SK-N-SH (cell line): ENCODE data around the gene FRK. TPM values are rescaled to one million over a fixed set of nuclear protein-coding genes. Genes with fewer than 3 reads are reported as not detected.

Source experiments
- CTCF ChIA-PET: fragments of 300-600, 350-600 bp; formaldehyde crosslinking; extraction: SDS; loops from one replicate; lab custom pipeline; 2021; lab: Yijun Ruan, JAX
- POLR2A ChIA-PET: fragments of 350-600 bp; sonication (Branson Sonifier 250); formaldehyde crosslinking; extraction: SDS; loops from one replicate; lab custom pipeline; 2020; ENCODE audit warnings: antibody characterized with exemption, inconsistent platforms; lab: Yijun Ruan, JAX
- DNase-seq: peaks from one replicate; pipeline ENCODE4 v3.0.0; 2012
- H2AFZ ChIP-seq: fragments of 200-600 bp; sonication (generic); 2 replicates; pipeline ENCODE4 v1.8.1; 2016; ENCODE audit warnings: antibody characterized with exemption, mild to moderate bottlenecking, low read depth
- H3F3A ChIP-seq: fragments of 200-600 bp; sonication (generic); replicated peaks from 2 replicates; pipeline ENCODE3; 2016; ENCODE audit warnings: antibody characterized with exemption, mild to moderate bottlenecking; ENCODE audit not compliant: insufficient read depth
- H3K27ac ChIP-seq, 2 experiments: fragments of 200-500 bp in 1 of 2; fragments of 200-600 bp in 1 of 2; sonication (Bioruptor generic) in 1 of 2; sonication (generic), shearing (Covaris generic) in 1 of 2; 2 replicates each; pipeline versions ENCODE4 v1.5.1 to v1.6.1; 2014 to 2016; ENCODE audit warnings: low read depth in 2 of 2, inconsistent platforms in 1 of 2, low read length in 1 of 2, mild to moderate bottlenecking in 1 of 2, mixed read lengths in 1 of 2
- H3K27me3 ChIP-seq: fragments of 200-600 bp; sonication (generic), shearing (Covaris generic); 2 replicates; pipeline ENCODE4 v1.6.1; 2016; ENCODE audit warnings: mixed run types; ENCODE audit not compliant: insufficient read depth
- H3K36me3 ChIP-seq, 2 experiments: fragments of 200-500 bp in 1 of 2; fragments of 200-600 bp in 1 of 2; sonication (Bioruptor generic) in 1 of 2; sonication (generic) in 1 of 2; replicated peaks in 1 of 2; 2 replicates each; pipeline versions ENCODE3 to v1.5.1; 2014 to 2016; ENCODE audit warnings: low read length in 1 of 2, mild to moderate bottlenecking in 1 of 2; ENCODE audit not compliant: insufficient read depth in 2 of 2, control insufficient read depth in 1 of 2
- H3K4me1 ChIP-seq, 2 experiments: fragments of 200-500 bp in 1 of 2; fragments of 200-600 bp in 1 of 2; sonication (Bioruptor generic) in 1 of 2; sonication (generic), shearing (Covaris generic) in 1 of 2; 2 replicates each; pipeline versions ENCODE4 v1.5.1 to v1.6.1; 2014 to 2016; ENCODE audit warnings: low read depth in 1 of 2, low read length in 1 of 2, mixed run types in 1 of 2; ENCODE audit not compliant: insufficient read depth in 2 of 2, control insufficient read depth in 1 of 2
- H3K4me2 ChIP-seq: fragments of 200-600 bp; sonication (generic), shearing (Covaris generic); 2 replicates; pipeline ENCODE4 v1.6.1; 2017; ENCODE audit warnings: mixed run types
- H3K4me3 ChIP-seq, 2 experiments: fragments of 200-500 bp in 1 of 2; fragments of 200-600 bp in 1 of 2; sonication (Bioruptor generic) in 1 of 2; sonication (generic), shearing (Covaris generic) in 1 of 2; 2 replicates each; pipeline versions ENCODE4 v1.5.1 to v1.8.1; 2014 to 2016; ENCODE audit warnings: low read depth in 2 of 2, inconsistent platforms in 1 of 2, low read length in 1 of 2, mild to moderate bottlenecking in 1 of 2, mixed read lengths in 1 of 2, moderate library complexity in 1 of 2
- H3K79me2 ChIP-seq: fragments of 200-600 bp; sonication (generic); 2 replicates; pipeline ENCODE4 v1.8.1; 2017; ENCODE audit warnings: mild to moderate bottlenecking; ENCODE audit not compliant: insufficient read depth
- H3K9ac ChIP-seq: fragments of 200-600 bp; sonication (generic); 2 replicates; pipeline ENCODE4 v1.6.1; 2017; ENCODE audit warnings: mixed run types
- H3K9me2 ChIP-seq: fragments of 200-600 bp; sonication (generic); 2 replicates; pipeline ENCODE4 v1.6.1; 2017; ENCODE audit warnings: mixed run types
- H3K9me3 ChIP-seq: fragments of 200-600 bp; sonication (generic); 2 replicates; pipeline ENCODE4 v1.6.1; 2017; ENCODE audit warnings: mixed run types, mild to moderate bottlenecking, moderate library complexity
- H4K20me1 ChIP-seq: fragments of 200-600 bp; sonication (generic); 2 replicates; pipeline ENCODE4 v1.6.1; 2017; ENCODE audit warnings: mild to moderate bottlenecking, mixed run types; ENCODE audit not compliant: insufficient read depth
- ELF1 ChIP-seq: IDR thresholded peaks from 2 replicates; pipeline ENCODE4 v1.4.0; 2012
- EP300 ChIP-seq, 2 experiments: IDR thresholded peaks; 2 replicates each; pipeline versions ENCODE4 v1.4.0 to v1.6.1; 2012; ENCODE audit warnings: borderline replicate concordance in 1 of 2, low read depth in 1 of 2, low read length in 1 of 2
- EZH2phosphoT487 ChIP-seq: fragments of 200-600 bp; sonication (generic); IDR thresholded peaks from 2 replicates; pipeline ENCODE4 v1.6.1; 2017; ENCODE audit warnings: low read depth, mixed run types, mild to moderate bottlenecking, antibody characterized with exemption, moderate library complexity, borderline replicate concordance
- FOSL2 ChIP-seq: IDR thresholded peaks from 2 replicates; pipeline ENCODE4 v1.4.0; 2012; ENCODE audit warnings: low read depth, mild to moderate bottlenecking, moderate library complexity, borderline replicate concordance
- FOXJ3 ChIP-seq: sonication (generic); formaldehyde crosslinking; IDR thresholded peaks from 2 replicates; pipeline ENCODE4 v1.5.1; 2020; ENCODE audit warnings: mild to moderate bottlenecking, missing genetic modification reagents
- MXI1 ChIP-seq: IDR thresholded peaks from 2 replicates; pipeline ENCODE4 v1.6.1; 2012; ENCODE audit warnings: mild to moderate bottlenecking, low read depth, low read length, improper control_type of control experiment
- RXRA ChIP-seq: IDR thresholded peaks from 2 replicates; pipeline ENCODE4 v1.4.0; 2012; ENCODE audit warnings: low read depth, mild to moderate bottlenecking, borderline replicate concordance
- SMC3 ChIP-seq: IDR thresholded peaks from 2 replicates; pipeline ENCODE4 v1.6.1; 2012; ENCODE audit warnings: low read depth, low read length, improper control_type of control experiment
- TAF1 ChIP-seq: IDR thresholded peaks from 2 replicates; pipeline ENCODE4 v1.6.1; 2012; ENCODE audit warnings: low read depth, mild to moderate bottlenecking, low read length, moderate library complexity, borderline replicate concordance
- TCF12 ChIP-seq: IDR thresholded peaks from 2 replicates; pipeline ENCODE4 v1.4.0; 2012
- YY1 ChIP-seq: IDR thresholded peaks from 2 replicates; pipeline ENCODE4 v1.4.0; 2012; ENCODE audit warnings: low read depth, mild to moderate bottlenecking
- WGBS: methylation state at CpG from one replicate; pipeline ENCODE4 v1.1.6; 2017; ENCODE audit warnings: low lambda C conversion rate; 5-methylcytosine and 5-hydroxymethylcytosine counted together
- polyA plus RNA-seq, 3 experiments: library from polyadenylated mRNA; depleted of rRNA; stranded (reverse); fragments of >200 nt; gene quantifications; 2 replicates each; pipeline ENCODE4 v1.2.3, GENCODE V29; 2012
- TF ChIP-seq, protein P1 (sequence below): IDR thresholded peaks from 2 replicates; pipeline ENCODE4; 2012
- TF ChIP-seq, protein P2 (sequence below): fragments of 150-350 bp; IDR thresholded peaks from 2 replicates; pipeline ENCODE4 v1.6.1; 2016; ENCODE audit warnings: mild to moderate bottlenecking, low read depth, low read length
- TF ChIP-seq, protein P3 (sequence below): fragments of 150-350 bp; IDR thresholded peaks from 2 replicates; pipeline ENCODE4 v1.6.1; 2017; ENCODE audit warnings: antibody characterized with exemption, low read length, low read depth, borderline replicate concordance
- TF ChIP-seq, protein P4 (sequence below): fragments of 200-600 bp; sonication (generic); IDR thresholded peaks from 2 replicates; pipeline ENCODE4 v1.6.1; 2017; ENCODE audit warnings: antibody characterized with exemption, mild to moderate bottlenecking, moderate library complexity
- TF ChIP-seq, protein P5 (sequence below): IDR thresholded peaks from 2 replicates; pipeline ENCODE4 v1.4.0; 2012; ENCODE audit warnings: low read depth
- TF ChIP-seq, protein P6 (sequence below): IDR thresholded peaks from 2 replicates; pipeline ENCODE4 v1.6.1; 2012; ENCODE audit warnings: mild to moderate bottlenecking, low read depth, low read length, moderate library complexity

Gene FRK
- polyA plus RNA-seq, 1 of the 3 experiments (the other 2 are of a cell fraction) = under 0.01 TPM

DNA sequence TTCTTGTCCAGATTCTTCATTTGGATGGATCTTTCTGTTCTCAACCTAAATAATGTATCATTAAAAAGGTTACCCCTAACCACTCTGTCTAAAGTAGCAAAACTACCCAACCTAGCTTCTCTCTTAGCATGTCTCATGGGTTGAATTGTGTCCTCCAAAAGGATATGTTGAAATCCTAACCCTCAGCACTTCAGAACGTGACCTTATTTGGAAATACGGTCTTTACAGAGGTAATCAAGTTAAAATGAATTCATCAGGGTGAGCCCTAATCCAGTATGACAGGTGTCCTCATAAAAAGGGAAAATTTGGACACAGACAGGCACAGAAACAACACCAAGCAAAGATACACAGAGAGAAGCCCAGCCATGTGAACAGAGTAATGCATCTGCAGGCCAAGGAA, 6.1 kb upstream of the FRK start:
- Histone ChIP-seq H3K79me2 (no peaks in the 10 kb centered on the region), H3K9me2 (no peaks in the 10 kb centered on the region), H3K4me3 (no peak overlapping the region), H2AFZ (no peak overlapping the region), H3K27ac (no peak overlapping the region), H3K4me2 (no peak overlapping the region), H4K20me1 (no peaks in the 10 kb centered on the region), H3K27me3 (no peaks in the 10 kb centered on the region), H3F3A (no peaks in the 10 kb centered on the region), H3K9ac (no peak overlapping the region), H3K4me1 (no peaks in the 10 kb centered on the region; a peak in 1 of 4 replicates), H3K36me3 (no peaks in the 10 kb centered on the region), H3K9me3 (no peaks in the 10 kb centered on the region)
- 42% methylated on average over 2 of the region's 2 CpGs for WGBS
- ChIA-PET CTCF (interaction anchor here (0.7 kb wide), 1 partner anchor 10 kb away, joined by 3 read pairs; no protein-coding TSS in a partner anchor), POLR2A (no interaction called here)
- no peak for TF ChIP-seq MXI1
- no peak for DNase-seq

DNA sequence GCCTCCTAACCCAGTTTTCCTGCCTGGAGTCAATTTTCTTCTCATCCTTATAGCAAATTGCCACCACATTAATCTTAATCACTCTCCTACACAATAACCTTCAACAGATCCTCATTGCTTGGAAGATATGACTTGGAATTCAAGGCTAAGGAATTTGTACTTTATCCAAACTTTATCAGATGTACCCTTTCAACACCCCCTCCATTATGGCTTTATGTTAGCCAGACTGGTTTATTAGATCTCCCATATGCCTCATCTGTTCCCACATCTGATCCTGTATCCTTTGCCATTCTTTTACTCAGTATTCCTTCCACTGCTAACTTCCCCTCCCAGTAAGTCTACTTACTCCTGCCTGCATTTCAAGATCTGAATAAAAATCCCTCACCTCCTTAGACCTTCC, 4.0 kb upstream of the FRK start:
- TF ChIP-seq RXRA (no peak), EZH2phosphoT487 (no peak), TCF12 (no peak), SMC3 (no peak), ELF1 (no peak), YY1 (no peak), EP300 (IDR thresholded peaks at IDR 0.05; ENCODE audit: borderline replicate concordance in 1 of 2, low read depth in 1 of 2, low read length in 1 of 2) (no peak), TAF1 (no peak), FOXJ3 (CRISPR knock-in tag) (no peak), FOSL2 (no peak)
- TF ChIP-seq, protein P1, sequence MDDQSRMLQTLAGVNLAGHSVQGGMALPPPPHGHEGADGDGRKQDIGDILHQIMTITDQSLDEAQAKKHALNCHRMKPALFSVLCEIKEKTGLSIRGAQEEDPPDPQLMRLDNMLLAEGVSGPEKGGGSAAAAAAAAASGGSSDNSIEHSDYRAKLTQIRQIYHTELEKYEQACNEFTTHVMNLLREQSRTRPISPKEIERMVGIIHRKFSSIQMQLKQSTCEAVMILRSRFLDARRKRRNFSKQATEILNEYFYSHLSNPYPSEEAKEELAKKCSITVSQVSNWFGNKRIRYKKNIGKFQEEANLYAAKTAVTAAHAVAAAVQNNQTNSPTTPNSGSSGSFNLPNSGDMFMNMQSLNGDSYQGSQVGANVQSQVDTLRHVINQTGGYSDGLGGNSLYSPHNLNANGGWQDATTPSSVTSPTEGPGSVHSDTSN = no peak
- TF ChIP-seq, protein P2, sequence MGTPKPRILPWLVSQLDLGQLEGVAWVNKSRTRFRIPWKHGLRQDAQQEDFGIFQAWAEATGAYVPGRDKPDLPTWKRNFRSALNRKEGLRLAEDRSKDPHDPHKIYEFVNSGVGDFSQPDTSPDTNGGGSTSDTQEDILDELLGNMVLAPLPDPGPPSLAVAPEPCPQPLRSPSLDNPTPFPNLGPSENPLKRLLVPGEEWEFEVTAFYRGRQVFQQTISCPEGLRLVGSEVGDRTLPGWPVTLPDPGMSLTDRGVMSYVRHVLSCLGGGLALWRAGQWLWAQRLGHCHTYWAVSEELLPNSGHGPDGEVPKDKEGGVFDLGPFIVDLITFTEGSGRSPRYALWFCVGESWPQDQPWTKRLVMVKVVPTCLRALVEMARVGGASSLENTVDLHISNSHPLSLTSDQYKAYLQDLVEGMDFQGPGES = no peak
- TF ChIP-seq, protein P3, sequence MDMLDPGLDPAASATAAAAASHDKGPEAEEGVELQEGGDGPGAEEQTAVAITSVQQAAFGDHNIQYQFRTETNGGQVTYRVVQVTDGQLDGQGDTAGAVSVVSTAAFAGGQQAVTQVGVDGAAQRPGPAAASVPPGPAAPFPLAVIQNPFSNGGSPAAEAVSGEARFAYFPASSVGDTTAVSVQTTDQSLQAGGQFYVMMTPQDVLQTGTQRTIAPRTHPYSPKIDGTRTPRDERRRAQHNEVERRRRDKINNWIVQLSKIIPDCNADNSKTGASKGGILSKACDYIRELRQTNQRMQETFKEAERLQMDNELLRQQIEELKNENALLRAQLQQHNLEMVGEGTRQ = no peak
- TF ChIP-seq, protein P4, sequence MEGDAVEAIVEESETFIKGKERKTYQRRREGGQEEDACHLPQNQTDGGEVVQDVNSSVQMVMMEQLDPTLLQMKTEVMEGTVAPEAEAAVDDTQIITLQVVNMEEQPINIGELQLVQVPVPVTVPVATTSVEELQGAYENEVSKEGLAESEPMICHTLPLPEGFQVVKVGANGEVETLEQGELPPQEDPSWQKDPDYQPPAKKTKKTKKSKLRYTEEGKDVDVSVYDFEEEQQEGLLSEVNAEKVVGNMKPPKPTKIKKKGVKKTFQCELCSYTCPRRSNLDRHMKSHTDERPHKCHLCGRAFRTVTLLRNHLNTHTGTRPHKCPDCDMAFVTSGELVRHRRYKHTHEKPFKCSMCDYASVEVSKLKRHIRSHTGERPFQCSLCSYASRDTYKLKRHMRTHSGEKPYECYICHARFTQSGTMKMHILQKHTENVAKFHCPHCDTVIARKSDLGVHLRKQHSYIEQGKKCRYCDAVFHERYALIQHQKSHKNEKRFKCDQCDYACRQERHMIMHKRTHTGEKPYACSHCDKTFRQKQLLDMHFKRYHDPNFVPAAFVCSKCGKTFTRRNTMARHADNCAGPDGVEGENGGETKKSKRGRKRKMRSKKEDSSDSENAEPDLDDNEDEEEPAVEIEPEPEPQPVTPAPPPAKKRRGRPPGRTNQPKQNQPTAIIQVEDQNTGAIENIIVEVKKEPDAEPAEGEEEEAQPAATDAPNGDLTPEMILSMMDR = no peak
- TF ChIP-seq, protein P5, sequence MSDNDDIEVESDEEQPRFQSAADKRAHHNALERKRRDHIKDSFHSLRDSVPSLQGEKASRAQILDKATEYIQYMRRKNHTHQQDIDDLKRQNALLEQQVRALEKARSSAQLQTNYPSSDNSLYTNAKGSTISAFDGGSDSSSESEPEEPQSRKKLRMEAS = no peak
- TF ChIP-seq, protein P6, sequence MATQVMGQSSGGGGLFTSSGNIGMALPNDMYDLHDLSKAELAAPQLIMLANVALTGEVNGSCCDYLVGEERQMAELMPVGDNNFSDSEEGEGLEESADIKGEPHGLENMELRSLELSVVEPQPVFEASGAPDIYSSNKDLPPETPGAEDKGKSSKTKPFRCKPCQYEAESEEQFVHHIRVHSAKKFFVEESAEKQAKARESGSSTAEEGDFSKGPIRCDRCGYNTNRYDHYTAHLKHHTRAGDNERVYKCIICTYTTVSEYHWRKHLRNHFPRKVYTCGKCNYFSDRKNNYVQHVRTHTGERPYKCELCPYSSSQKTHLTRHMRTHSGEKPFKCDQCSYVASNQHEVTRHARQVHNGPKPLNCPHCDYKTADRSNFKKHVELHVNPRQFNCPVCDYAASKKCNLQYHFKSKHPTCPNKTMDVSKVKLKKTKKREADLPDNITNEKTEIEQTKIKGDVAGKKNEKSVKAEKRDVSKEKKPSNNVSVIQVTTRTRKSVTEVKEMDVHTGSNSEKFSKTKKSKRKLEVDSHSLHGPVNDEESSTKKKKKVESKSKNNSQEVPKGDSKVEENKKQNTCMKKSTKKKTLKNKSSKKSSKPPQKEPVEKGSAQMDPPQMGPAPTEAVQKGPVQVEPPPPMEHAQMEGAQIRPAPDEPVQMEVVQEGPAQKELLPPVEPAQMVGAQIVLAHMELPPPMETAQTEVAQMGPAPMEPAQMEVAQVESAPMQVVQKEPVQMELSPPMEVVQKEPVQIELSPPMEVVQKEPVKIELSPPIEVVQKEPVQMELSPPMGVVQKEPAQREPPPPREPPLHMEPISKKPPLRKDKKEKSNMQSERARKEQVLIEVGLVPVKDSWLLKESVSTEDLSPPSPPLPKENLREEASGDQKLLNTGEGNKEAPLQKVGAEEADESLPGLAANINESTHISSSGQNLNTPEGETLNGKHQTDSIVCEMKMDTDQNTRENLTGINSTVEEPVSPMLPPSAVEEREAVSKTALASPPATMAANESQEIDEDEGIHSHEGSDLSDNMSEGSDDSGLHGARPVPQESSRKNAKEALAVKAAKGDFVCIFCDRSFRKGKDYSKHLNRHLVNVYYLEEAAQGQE = no peak
- ChIA-PET POLR2A (no interaction called here), CTCF (no interaction called here)
- no peaks in the 10 kb centered on the region for H3F3A ChIP-seq
- no peak for DNase-seq
- H3K27ac ChIP-seq = no peak overlapping the region
- H3K27me3 ChIP-seq = no peaks in the 10 kb centered on the region; the same call in 1 of the 2 replicates
- no peak overlapping the region for H3K9ac ChIP-seq
- no peaks in the 10 kb centered on the region for H3K9me3 ChIP-seq
- no peaks in the 10 kb centered on the region; a peak in 1 of 4 replicates for H3K4me1 ChIP-seq
- H4K20me1 ChIP-seq = no peaks in the 10 kb centered on the region
- H3K4me3 ChIP-seq = no peak overlapping the region
- H3K36me3 ChIP-seq = no peaks in the 10 kb centered on the region
- no peak overlapping the region for H3K4me2 ChIP-seq
- no peaks in the 10 kb centered on the region for H3K79me2 ChIP-seq
- no peaks in the 10 kb centered on the region for H3K9me2 ChIP-seq
- no peak overlapping the region for H2AFZ ChIP-seq
